ENCODE data around the gene RAB8B. TPM values are rescaled to one million over a fixed set of nuclear protein-coding genes. Genes with fewer than 3 reads are reported as not detected.

Gene RAB8B
- total RNA-seq, 1 experiment from 2014 or later, result 33.8 TPM

DNA sequence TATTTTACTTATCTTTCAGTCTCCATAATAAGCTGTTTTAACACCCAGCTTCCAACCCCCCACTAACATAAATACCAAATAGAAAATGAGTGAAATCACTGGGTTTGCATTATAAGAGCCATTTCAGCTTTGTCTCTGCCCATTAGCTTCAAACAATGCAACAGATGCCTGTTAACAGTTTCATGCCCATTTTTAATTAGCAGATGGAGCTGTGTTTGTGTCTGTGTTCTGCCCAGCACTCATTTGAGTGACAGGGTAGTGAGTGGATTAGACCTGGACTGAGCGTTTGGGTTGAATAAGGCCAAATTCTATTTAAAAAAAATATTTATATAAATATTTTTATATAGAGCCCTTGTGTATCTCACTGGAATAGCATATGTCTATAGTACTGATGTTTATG, 7.4 kb downstream of the RAB8B start:
- Histone ChIP-seq H2AK5ac (ENCODE audit: insufficient read length, low read length) (no peak overlapping the region), H2BK12ac (ENCODE audit: insufficient read length, low read depth, low read length) (no peak overlapping the region), H4K20me1 (ENCODE audit: control insufficient read depth, insufficient read depth, insufficient read length) (no peaks in the 10 kb centered on the region), H3K79me1 (ENCODE audit: insufficient read depth, low read depth, low read length, poor library complexity, severe bottlenecking) (no peaks in the 10 kb centered on the region), H3K4me1 (ENCODE audit: insufficient read depth, low read length) (peaks cover 11% of the 10 kb centered on the region; the same call in 1 of the 2 replicates), H3T11ph (ENCODE audit: low read length) (no peak overlapping the region), H2BK120ac (ENCODE audit: low read depth, low read length, poor library complexity, severe bottlenecking) (no peak overlapping the region), H3K56ac (ENCODE audit: insufficient read length, low read depth, low read length) (no peak overlapping the region), H3K9me3 (ENCODE audit: control insufficient read depth, low read depth, low read length) (no peaks in the 10 kb centered on the region), H4K91ac (ENCODE audit: insufficient read length, low read depth, low read length) (no peak overlapping the region), H3K79me2 (ENCODE audit: insufficient read depth, low read length) (peaks cover 11% of the 10 kb centered on the region; the same call in 1 of the 2 replicates), H3K27me3 (ENCODE audit: insufficient read depth, low read length) (no peaks in the 10 kb centered on the region), H2AFZ (ENCODE audit: low read length) (no peak overlapping the region), H3K4ac (ENCODE audit: low read depth, low read length) (no peak overlapping the region), H3K9ac (ENCODE audit: extremely low read depth, insufficient read length, low read length) (peak overlapping the region; percentile 18), H3K14ac (ENCODE audit: insufficient read depth, low read length) (no peak overlapping the region), H2BK15ac (ENCODE audit: low read depth, low read length) (no peak overlapping the region), H3K4me2 (ENCODE audit: insufficient read depth, insufficient read length, low read length) (no peak overlapping the region), H4K8ac (replicated peaks; ENCODE audit: insufficient read length, low read depth, low read length) (no peak overlapping the region), H2BK5ac (ENCODE audit: insufficient read length, low read length) (no peak overlapping the region), H3K23me2 (ENCODE audit: insufficient read length, low read depth, low read length, poor library complexity, severe bottlenecking) (no peaks in the 10 kb centered on the region), H4K5ac (ENCODE audit: insufficient read length, low read depth, low read length) (no peak overlapping the region), H3K18ac (ENCODE audit: insufficient read length, low read depth, low read length) (no peak overlapping the region), H2BK20ac (ENCODE audit: low read depth, low read length, poor library complexity, severe bottlenecking) (no peak overlapping the region), H3K23ac (ENCODE audit: insufficient read length, low read depth, low read length) (no peak overlapping the region), H3K27ac (ENCODE audit: insufficient read length, low read depth, low read length) (no peak overlapping the region)
- Mint-ChIP-seq H3K4me3 (no peak overlapping the region), H3K36me3 (ENCODE audit: insufficient read depth in 1 of 3, low read depth in 3 of 3) (peaks cover 0 to 6% (median 1%) of the 10 kb centered on the region in 3 experiments; a peak in 2 of 7 replicates), H3K27me3 (ENCODE audit: low read depth) (no peaks in the 10 kb centered on the region), H3K4me1 (peaks cover 50 to 63% of the 10 kb centered on the region in 2 experiments), H3K9me3 (no peaks in the 10 kb centered on the region), H3K27ac (peak overlapping the region in 2 of 3 experiments; percentile 29 to 32; a peak in 1 of 7 replicates)
- no CpG with 5 or more reads among the region's 1 CpG for WGBS (ENCODE audit: extremely low coverage, insufficient read length, low lambda C conversion rate)
- no peak for DNase-seq
- TF ChIP-seq, protein P1, sequence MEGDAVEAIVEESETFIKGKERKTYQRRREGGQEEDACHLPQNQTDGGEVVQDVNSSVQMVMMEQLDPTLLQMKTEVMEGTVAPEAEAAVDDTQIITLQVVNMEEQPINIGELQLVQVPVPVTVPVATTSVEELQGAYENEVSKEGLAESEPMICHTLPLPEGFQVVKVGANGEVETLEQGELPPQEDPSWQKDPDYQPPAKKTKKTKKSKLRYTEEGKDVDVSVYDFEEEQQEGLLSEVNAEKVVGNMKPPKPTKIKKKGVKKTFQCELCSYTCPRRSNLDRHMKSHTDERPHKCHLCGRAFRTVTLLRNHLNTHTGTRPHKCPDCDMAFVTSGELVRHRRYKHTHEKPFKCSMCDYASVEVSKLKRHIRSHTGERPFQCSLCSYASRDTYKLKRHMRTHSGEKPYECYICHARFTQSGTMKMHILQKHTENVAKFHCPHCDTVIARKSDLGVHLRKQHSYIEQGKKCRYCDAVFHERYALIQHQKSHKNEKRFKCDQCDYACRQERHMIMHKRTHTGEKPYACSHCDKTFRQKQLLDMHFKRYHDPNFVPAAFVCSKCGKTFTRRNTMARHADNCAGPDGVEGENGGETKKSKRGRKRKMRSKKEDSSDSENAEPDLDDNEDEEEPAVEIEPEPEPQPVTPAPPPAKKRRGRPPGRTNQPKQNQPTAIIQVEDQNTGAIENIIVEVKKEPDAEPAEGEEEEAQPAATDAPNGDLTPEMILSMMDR (conservative IDR thresholded peaks at IDR 0.05), result no peak

All from H9 (cell line).